Activated naive CD4-positive, alpha-beta T cell treated with anti-CD3 and anti-CD28 coated beads for 36 hours (primary cell): ENCODE data around the gene CCDC117. TPM values are rescaled to one million over a fixed set of nuclear protein-coding genes. Genes with fewer than 3 reads are reported as not detected.

Source experiments
- total RNA-seq, 2 experiments: library from RNA; stranded (reverse); gene quantifications; one replicate each; pipeline ENCODE4 v1.2.3, GENCODE V29; 2021

Gene CCDC117
- total RNA-seq, 2 experiments from 2014 or later: 28.2 to 28.6 TPM

Other genes with a start within 250 kb of the CCDC117 start
- gene TTC28, start 92.9 kb upstream of the CCDC117 start, total RNA-seq: 1 to 10 TPM; 1.6 to 1.9 TPM
- gene CHEK2, start 30.9 kb upstream of the CCDC117 start, total RNA-seq: 10 to 100 TPM; 47.8 to 52.6 TPM
- gene HSCB, start 30.7 kb upstream of the CCDC117 start, total RNA-seq: 10 to 100 TPM; 12.7 to 13.3 TPM
- 100 to 1,000 TPM; 106 to 108 TPM for gene XBP1, start 27.9 kb downstream of the CCDC117 start, total RNA-seq
- 1 to 10 TPM; 1.6 to 2.2 TPM for gene ZNRF3, start 110.9 kb downstream of the CCDC117 start, total RNA-seq